ENCODE results near the gene CNDP2.

The CNDP2 gene

DNA sequence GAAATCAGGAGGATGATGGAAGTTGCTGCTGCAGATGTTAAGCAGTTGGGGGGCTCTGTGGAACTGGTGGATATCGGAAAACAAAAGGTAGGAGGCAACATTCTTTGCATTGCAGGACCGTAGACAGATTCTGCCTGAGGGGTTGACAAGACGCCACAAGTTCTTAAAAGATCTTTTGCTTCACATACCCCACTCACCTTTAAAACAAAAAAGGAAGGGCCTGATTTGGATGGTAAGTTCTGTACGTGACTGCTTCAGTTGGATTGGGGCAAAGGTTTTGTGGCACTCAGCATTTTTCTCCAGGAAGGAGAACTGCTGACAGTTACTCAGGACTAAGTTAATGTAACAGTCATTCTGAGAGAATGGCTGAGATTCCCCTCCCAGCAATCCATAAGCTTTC lies 5.2 kb downstream of the CNDP2 start:
- no peak for DNase-seq

DNA sequence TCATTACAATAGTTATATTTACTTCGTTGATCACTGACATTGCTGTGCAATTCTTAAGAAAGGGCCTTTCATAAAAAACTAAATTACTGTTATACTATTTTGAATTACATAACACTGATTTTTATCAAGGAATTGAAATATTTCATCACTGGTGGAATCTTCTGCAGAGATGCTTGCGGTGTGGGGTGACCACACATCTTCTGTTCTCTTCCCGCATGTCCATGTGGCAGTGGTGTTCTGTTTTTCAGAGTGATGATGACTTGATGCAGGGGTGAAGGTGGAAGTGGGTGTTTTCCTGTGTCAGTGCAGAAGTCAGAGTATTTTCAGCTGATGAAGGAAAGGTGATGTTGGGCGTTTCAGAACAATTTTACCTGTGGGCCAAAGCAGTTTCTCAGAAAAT lies 7.0 kb downstream of the CNDP2 start:
- DNase-seq, result no peak

DNA sequence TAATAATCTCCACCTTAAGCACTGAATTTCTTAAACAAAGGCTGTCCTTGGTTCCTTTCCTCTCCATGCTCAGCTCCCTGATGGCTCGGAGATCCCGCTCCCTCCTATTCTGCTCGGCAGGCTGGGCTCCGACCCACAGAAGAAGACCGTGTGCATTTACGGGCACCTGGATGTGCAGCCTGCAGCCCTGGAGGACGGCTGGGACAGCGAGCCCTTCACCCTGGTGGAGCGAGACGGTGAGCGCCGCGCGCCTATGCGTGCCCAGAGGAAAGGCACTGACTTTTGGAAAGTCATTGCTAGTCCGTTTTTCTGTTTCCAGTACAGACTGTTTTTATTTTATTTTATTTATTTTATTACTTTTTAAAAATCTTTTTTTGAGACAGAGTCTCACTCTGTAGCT lies 9.6 kb downstream of the CNDP2 start:
- DNase-seq, result no peak

DNA sequence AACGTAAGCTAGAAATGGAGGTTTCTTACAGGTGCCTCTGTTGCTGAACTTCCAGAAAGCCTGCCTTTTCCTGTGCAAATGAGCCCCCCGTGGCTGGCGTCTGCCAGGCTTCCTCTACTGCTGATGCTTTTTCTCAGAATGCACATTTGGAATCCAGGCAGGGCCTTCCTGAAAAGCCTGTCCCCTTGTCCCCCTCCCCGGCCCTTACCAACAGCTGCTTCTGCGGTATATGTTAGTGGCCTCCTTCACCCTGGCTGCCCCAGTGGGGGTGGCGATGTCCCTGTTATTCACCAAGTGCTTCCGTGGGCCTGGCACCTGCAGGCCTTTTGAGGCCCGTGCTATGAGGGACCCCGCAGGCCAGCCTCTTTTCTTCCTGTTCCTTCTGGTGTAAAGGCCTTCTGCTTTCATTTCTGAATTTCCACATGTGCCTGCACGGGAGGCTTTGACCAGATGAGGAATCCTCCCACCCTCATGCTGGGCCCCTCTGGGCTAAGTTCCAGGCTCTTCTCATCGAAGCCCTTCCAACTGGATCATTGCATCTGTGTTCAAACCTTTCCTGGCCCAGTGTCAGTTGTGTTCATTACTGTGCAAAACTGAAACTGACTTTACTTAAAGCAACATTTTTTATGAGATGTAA lies 10.4 kb downstream of the CNDP2 start:
- no peak for DNase-seq

DNA sequence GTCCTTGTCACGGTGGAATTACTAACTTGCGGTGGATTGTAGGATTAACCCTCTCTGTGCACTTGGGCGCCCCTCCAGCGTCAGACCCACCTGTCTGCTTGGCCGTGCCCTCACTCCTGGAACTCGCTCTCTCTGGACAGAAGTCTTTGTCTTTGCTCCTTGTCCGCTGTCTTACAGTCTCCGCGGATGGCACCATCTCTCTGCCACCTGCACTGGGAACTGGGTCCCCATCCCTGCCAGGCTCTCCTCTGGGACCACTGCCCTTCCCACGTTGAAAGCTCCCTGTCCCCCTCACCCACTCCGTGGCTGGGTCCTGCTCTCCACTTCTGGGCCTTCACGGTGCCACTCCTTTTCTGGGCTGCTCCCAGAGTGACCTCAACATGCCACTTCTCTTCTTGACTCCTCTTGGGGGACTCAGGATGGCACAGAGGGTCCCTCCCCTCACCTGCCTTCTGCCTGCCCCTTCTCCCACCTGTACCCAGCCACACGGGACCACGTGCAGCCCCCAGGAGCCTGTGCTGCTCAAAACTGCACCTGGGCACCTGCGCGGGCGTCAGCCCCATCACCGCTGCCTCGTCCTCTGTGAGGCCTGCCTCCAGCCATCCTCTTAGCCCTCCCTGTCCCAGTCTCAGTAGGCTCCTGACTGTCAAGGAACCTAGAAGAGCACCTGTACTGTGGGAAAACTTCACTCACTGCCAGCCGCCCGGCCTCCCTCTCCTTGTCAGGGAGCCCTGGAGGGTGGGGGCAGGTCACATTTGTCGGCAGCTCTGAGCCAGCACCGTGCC lies 11.1 kb downstream of the CNDP2 start:
- DNase-seq, result no peak

DNA sequence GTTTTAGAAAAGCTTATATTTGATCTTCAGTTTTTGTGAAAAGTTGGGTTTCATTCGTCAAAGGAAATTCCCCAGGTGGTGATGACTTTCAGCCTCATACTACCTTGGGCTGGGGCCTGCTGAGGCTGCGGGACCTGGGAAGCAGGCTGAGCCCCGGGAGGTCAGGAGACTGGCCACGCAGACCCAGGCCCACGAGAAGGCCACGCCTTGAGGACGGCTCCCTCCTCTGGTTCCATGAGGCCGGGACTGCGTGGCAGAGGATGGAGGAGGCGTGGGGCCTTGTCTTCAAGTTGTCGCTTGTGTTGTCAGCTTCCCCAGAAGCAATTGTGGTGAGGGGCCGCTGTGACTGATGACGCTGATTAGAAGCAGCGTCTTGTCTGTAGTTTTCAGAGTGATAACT lies 11.8 kb downstream of the CNDP2 start:
- no peak for DNase-seq

- no peak for DNase-seq
These were observed 12.2 kb downstream of the CNDP2 start for GRCh38 chr18:74508366-74508765.

DNA sequence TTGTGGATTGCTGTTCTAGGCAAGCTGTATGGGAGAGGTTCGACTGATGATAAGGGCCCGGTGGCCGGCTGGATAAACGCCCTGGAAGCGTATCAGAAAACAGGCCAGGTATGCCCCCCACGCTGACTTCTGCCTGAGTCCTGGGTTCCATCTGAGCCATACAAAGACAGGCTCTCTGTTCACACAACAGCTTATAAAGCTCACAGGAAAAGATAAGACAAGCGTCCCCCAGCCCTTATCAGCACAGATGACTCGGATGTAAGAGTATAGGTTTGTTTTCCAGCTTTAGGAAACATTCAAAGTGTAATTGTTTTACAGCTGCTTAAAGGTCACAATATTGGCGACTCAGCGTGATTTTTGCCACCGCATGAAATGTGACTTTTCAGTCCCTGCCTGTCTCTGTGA lies 12.7 kb downstream of the CNDP2 start:
- no peak for DNase-seq

DNA sequence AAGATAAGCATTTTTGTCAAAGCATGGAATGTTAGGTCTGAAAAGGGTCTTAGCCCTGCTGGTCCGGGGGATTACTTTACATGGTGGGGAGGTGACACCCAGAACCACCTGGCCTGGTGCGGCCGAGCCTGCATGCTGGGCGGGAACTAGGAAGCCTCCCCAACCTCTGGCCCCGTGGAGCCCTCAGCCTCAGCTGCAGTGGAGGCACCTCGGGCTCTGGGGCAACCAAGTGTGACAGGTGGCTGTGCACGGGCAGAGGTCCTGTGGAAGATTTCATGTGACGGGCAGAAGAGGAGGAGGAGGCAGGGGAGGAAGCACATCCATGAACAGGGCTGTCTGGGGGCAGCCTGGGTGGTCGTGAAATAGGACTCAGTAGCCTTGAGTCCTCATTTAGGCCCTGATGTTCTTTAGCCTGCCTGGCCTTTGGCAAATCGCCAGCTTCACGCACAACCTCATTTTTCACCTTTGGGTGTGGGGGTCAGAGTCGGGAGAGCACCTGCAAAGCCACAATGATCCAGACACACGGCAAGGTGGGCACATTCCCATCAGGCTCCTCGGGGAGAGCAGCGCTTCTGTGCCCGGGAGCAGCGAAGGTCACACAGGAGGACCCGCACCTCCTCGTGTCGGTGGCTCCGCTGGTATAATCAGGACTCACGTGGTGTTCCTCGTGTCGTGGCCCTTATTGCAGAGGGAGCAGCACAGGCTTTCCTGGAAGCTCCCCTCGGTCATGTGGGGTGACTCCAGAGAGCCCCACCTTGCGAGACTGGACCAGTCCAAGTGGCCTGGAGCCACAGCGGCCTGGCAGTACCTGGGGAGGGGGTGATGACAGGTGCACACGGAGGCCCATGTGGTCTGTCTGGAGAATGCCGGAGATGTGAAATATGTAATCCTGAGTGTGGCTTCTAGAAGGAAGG lies 13.9 kb downstream of the CNDP2 start:
- DNase-seq, result no peak

DNA sequence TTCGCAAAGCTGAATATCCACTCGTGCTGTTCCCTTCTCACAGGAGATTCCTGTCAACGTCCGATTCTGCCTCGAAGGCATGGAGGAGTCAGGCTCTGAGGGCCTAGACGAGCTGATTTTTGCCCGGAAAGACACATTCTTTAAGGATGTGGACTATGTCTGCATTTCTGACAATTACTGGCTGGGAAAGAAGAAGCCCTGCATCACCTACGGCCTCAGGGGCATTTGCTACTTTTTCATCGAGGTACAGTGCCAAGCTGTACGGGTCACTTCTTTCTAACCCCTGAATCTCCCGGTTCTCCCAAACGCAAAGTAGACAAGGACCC lies 14.6 kb downstream of the CNDP2 start:
- no peak for DNase-seq

- no peak for DNase-seq
These were observed 15.7 kb downstream of the CNDP2 start for GRCh38 chr18:74511823-74512222.

GRCh38 chr18:74512321-74513053 lies 16.3 kb downstream of the CNDP2 start:
- no peak for DNase-seq

- DNase-seq, result no peak
These were observed 17.2 kb downstream of the CNDP2 start for GRCh38 chr18:74513149-74513882.

- DNase-seq, result no peak
These were observed 17.7 kb downstream of the CNDP2 start for GRCh38 chr18:74513883-74514205.

DNA sequence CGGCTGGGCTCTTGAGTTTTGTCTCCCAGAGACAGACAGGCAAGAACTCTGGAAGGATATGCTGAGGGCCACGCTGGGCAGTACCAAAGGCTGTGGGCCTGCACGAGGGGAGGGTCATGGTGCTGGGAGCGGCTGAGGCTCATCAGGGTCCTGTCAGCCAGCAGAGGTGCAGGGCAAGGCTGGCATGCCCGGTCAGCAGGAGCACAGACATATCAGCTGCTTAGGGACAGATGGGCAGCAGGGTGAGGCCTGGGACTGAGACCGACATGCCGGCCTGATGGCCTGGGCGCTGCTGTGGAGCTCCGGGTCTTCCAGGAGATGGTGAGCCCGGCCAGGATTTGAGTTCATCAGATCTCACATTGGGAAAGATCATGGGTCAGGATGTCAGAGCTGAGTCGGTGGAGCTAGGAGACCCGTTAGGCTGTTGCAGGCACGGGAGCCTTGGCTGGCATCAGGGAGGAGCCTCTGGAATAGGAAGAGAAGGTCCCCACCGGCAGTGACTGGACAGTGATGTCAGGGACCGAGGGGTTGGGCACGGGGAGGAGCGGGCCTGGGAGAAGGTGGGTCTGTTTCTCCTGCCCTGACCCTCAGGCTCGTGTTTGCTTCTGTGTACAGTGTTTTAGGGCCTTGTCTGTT lies 18.8 kb downstream of the CNDP2 start:
- no peak for DNase-seq

GRCh38 chr18:74515620-74516231 lies 19.6 kb downstream of the CNDP2 start:
- no peak for DNase-seq

DNA sequence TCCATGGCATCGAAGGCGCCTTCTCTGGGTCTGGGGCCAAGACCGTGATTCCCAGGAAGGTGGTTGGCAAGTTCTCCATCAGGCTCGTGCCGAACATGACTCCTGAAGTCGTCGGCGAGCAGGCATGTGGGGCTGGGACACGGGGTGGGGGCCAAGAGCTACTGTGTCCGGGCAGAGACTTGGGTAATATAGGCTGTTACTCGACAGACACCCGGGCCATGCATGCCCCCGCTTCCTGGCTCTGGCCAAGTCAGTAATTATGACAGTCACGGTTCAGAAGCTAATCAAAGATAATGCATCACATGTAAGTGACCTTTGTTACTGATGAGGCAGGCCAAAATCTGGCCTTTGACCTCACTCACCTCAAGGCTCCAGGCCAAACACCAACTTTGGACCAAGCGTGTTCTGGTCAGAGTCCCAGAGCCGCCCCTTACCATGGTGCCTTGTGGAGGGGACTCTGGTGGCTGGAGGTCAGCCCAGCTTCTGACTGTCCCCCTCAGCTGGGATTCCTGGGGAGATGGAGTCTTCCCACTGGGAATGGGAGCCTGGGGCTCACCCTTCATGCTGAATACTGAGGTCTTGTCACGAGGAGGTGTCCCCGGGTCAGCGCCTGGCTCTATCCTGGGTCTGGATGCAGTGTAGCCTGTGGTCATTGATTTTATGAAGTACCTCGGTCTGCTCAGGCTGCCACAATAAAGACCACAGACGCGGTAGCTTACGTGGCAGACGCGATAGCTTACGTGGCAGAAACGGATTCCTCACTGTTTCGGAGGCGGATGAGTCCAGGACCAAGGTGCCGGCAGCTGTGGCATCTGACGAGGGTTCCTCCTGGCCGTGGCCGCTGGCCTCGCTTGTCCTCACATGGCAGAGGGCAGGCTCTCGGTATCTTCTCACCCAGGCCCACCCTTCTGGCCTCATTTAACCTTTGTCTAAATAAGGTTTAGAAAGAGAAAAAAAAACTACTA lies 20.4 kb downstream of the CNDP2 start:
- DNase-seq, result no peak

DNA sequence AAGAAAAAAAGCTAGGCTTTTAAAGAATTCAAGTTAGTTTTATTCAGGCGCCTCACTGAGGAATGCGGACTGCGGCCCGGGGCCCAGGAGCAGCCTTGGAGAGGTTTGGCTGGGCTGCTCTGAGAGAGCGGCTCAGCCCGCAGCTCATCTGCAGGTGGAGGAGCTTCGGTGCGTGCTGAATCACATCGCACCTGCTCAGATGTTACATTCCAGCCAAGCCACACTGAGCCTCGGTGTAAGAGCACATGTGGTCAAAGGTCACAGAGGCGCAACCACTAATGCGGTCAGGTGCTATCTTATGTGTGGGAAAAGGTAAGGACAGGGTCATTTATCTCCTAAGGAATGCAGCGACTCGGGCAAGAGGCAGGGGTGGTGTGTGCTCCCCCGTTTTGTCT lies 21.1 kb downstream of the CNDP2 start:
- no peak for DNase-seq

- DNase-seq, result no peak
These were observed 22.5 kb downstream of the CNDP2 start for GRCh38 chr18:74518456-74519295.
